Caco-2 (cell line): ENCODE data around the gene EGFL6. TPM values are rescaled to one million over a fixed set of nuclear protein-coding genes. Genes with fewer than 3 reads are reported as not detected.

Source experiments
- BruUV-seq: library from RNA; stranded (reverse); fragments of 400-500 nt; replicated peaks from 2 replicates; lab custom pipeline; 2021; lab: Mats Ljungman, UMichigan
- CTCF ChIA-PET: fragments of 300-600 bp; sonication (Branson Sonifier 250); formaldehyde crosslinking; loops from one replicate; lab custom pipeline; 2022; ENCODE audit warnings: antibody characterized with exemption; lab: Charles Lee
- POLR2A ChIA-PET: fragments of 300-600 bp; sonication (Branson Sonifier 250); formaldehyde crosslinking; loops from one replicate; lab custom pipeline; 2022; ENCODE audit warnings: antibody characterized with exemption; lab: Charles Lee
- DNase-seq, 2 experiments: peaks; one replicate each; pipeline versions ENCODE4 v3.0.0 to v3.0.0-alpha.2; 2020 to 2022
- H3K27me3 ChIP-seq: replicated peaks from 2 replicates; pipeline ENCODE4 v1.6.0; 2011; ENCODE audit warnings: low read length; ENCODE audit not compliant: control insufficient read depth, insufficient read depth
- H3K36me3 ChIP-seq: 2 replicates; pipeline ENCODE4 v1.5.1; 2011; ENCODE audit warnings: low read length; ENCODE audit not compliant: control insufficient read depth, insufficient read depth
- H3K4me1 ChIP-seq: fragments of 250-450 bp; sonication (Bioruptor Pico); 2 replicates; pipeline ENCODE4 v1.5.1; 2020; ENCODE audit warnings: mild to moderate bottlenecking
- H3K4me3 ChIP-seq: 2 replicates; pipeline ENCODE4 v1.5.1; 2011; ENCODE audit warnings: low read depth, mild to moderate bottlenecking, control low read depth, low read length
- H3K9me3 ChIP-seq: fragments of 250-450 bp; sonication (Bioruptor Pico); 2 replicates; pipeline ENCODE4 v1.5.1; 2020; ENCODE audit warnings: mild to moderate bottlenecking, moderate library complexity
- H3K27ac Mint-ChIP-seq: one replicate; pipeline ENCODE4 v1.8.0; 2022; ENCODE audit warnings: mixed read lengths; ENCODE audit not compliant: unreplicated experiment
- H3K27me3 Mint-ChIP-seq: one replicate; pipeline ENCODE4 v1.8.0; 2022; ENCODE audit warnings: mixed read lengths; ENCODE audit not compliant: insufficient read depth, unreplicated experiment
- H3K36me3 Mint-ChIP-seq: one replicate; pipeline ENCODE4 v1.8.0; 2022; ENCODE audit warnings: mild to moderate bottlenecking, mixed read lengths; ENCODE audit not compliant: insufficient read depth, unreplicated experiment
- H3K4me1 Mint-ChIP-seq: one replicate; pipeline ENCODE4 v1.8.0; 2022; ENCODE audit warnings: low read depth, mixed read lengths; ENCODE audit not compliant: unreplicated experiment
- H3K4me3 Mint-ChIP-seq: one replicate; pipeline ENCODE4 v1.8.0; 2022; ENCODE audit warnings: mild to moderate bottlenecking, moderate library complexity, mixed read lengths; ENCODE audit not compliant: unreplicated experiment
- H3K9me3 Mint-ChIP-seq: one replicate; pipeline ENCODE4 v1.8.0; 2022; ENCODE audit warnings: mixed read lengths; ENCODE audit not compliant: unreplicated experiment
- intact Hi-C: fragments of 100-400 bp; cut with micrococcal nuclease; formaldehyde crosslinking; loops from one replicate; pipeline ENCODE4 v1.10.0; 2022; ENCODE audit not compliant: unreplicated experiment
- total RNA-seq: library from RNA; stranded (reverse); gene quantifications from 2 replicates; pipeline ENCODE4 v1.2.3, GENCODE V29; 2022
- TF ChIP-seq, protein P1 (sequence below), 2 experiments: fragments of 200-600 bp in 1 of 2; IDR thresholded peaks; 1 replicate in 1 of 2; 2 replicates in 1 of 2; pipeline versions ENCODE4 v1.5.1 to v1.8.0; 2011 to 2022; ENCODE audit warnings: antibody characterized with exemption in 1 of 2, control low read depth in 1 of 2, inconsistent platforms in 1 of 2, low read depth in 1 of 2, low read length in 1 of 2, mild to moderate bottlenecking in 1 of 2, moderate library complexity in 1 of 2; ENCODE audit not compliant: insufficient read depth in 1 of 2, severe bottlenecking in 1 of 2, unreplicated experiment in 1 of 2

Gene EGFL6
- total RNA-seq, 1 experiment from 2014 or later: 0.16 TPM

DNA sequence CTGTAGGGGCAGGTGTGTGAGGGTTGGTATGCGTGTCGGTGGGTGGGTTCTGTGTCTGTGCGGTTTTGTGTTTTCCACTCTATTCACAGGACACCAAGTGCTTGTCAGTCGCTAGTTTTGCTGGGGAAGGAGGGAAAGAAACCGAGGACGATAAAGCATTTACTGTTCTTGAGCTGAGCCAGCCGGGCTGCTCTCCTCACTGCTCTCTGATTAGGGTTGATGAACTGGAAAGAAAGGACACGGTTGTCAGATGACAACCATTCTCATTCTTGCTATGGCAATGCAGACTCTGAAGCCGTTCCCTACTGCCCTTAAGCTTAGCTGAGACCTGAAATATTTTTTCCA is 832 bp downstream of the EGFL6 start:
- intact Hi-C loops: no loop called here
- TF ChIP-seq, protein P1, sequence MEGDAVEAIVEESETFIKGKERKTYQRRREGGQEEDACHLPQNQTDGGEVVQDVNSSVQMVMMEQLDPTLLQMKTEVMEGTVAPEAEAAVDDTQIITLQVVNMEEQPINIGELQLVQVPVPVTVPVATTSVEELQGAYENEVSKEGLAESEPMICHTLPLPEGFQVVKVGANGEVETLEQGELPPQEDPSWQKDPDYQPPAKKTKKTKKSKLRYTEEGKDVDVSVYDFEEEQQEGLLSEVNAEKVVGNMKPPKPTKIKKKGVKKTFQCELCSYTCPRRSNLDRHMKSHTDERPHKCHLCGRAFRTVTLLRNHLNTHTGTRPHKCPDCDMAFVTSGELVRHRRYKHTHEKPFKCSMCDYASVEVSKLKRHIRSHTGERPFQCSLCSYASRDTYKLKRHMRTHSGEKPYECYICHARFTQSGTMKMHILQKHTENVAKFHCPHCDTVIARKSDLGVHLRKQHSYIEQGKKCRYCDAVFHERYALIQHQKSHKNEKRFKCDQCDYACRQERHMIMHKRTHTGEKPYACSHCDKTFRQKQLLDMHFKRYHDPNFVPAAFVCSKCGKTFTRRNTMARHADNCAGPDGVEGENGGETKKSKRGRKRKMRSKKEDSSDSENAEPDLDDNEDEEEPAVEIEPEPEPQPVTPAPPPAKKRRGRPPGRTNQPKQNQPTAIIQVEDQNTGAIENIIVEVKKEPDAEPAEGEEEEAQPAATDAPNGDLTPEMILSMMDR (IDR thresholded peaks at IDR 0.05; ENCODE audit: insufficient read depth in 1 of 2, low read depth in 1 of 2, low read length in 1 of 2, severe bottlenecking in 1 of 2, unreplicated experiment in 1 of 2): no peak
- no peak for DNase-seq
- Histone ChIP-seq H3K9me3 (no peaks in the 10 kb centered on the region), H3K4me1 (no peaks in the 10 kb centered on the region), H3K27me3 (no peaks in the 10 kb centered on the region), H3K36me3 (no peaks in the 10 kb centered on the region), H3K4me3 (no peak overlapping the region)
- POLR2A ChIA-PET: no interaction called here
- H3K9me3 Mint-ChIP-seq: no peaks in the 10 kb centered on the region
- no TSS peak for BruUV-seq
- H3K4me3 Mint-ChIP-seq: no peak overlapping the region
- CTCF ChIA-PET: no interaction called here
- H3K27ac Mint-ChIP-seq: no peak overlapping the region
- H3K27me3 Mint-ChIP-seq: peaks cover 3% of the 10 kb centered on the region
- H3K4me1 Mint-ChIP-seq: no peaks in the 10 kb centered on the region
- no peaks in the 10 kb centered on the region for H3K36me3 Mint-ChIP-seq

DNA sequence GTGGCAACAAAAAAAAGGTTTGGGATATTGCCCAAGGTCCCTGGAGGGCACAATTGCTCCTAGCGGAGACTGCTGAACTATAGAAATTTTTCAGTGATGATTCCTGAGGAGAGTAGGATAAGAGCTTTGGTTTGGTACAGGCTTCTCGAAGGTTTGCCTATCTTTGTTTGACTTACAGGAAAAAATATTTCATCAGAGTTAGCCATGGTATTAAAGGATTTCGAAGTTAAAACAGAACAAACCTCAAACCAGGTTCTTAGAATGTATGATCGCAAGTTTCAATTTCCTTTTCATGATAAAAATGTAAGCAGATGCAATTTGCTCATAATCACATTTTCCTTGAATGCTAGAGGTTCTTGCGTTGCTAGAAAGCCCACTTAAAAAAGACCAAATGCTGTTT is 1.7 kb downstream of the EGFL6 start:
- CTCF ChIA-PET: no interaction called here
- H3K27me3 ChIP-seq: no peaks in the 10 kb centered on the region
- Mint-ChIP-seq H3K36me3 (no peaks in the 10 kb centered on the region), H3K4me3 (no peak overlapping the region), H3K9me3 (no peaks in the 10 kb centered on the region), H3K27me3 (no peaks in the 10 kb centered on the region), H3K27ac (no peak overlapping the region), H3K4me1 (no peaks in the 10 kb centered on the region)
- intact Hi-C loops: no loop called here
- POLR2A ChIA-PET: no interaction called here
- TF ChIP-seq, protein P1 (IDR thresholded peaks at IDR 0.05; ENCODE audit: insufficient read depth in 1 of 2, low read depth in 1 of 2, low read length in 1 of 2, severe bottlenecking in 1 of 2, unreplicated experiment in 1 of 2): no peak
- H3K36me3 ChIP-seq: no peaks in the 10 kb centered on the region
- DNase-seq: no peak
- no TSS peak for BruUV-seq
- H3K4me3 ChIP-seq: no peak overlapping the region
- H3K4me1 ChIP-seq: no peaks in the 10 kb centered on the region
- H3K9me3 ChIP-seq: no peaks in the 10 kb centered on the region

DNA sequence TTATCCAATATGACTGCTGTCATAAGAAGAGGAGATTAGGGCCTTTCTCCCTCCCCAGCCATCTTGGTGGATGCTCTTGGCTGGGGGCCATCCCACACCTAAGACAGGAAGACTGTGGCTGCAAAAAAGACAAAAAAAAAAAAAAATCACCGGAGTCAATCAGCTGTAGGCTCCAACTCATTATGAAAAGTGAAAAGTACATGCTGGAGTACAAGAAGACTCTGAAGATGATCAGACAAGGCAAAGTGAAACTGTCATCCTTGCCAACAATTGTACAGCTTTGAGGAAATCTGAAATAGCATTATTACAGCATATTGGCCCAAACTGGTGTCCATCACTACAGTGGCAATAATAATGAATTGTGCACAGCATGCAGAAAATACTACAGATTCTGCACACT is 5.2 kb downstream of the EGFL6 start:
- Histone ChIP-seq H3K36me3 (no peaks in the 10 kb centered on the region), H3K4me3 (no peak overlapping the region), H3K27me3 (no peaks in the 10 kb centered on the region), H3K4me1 (no peaks in the 10 kb centered on the region), H3K9me3 (no peaks in the 10 kb centered on the region)
- CTCF ChIA-PET: no interaction called here
- no peaks in the 10 kb centered on the region for H3K4me1 Mint-ChIP-seq
- BruUV-seq: no TSS peak
- intact Hi-C loops: no loop called here
- H3K9me3 Mint-ChIP-seq: no peaks in the 10 kb centered on the region
- no peak overlapping the region for H3K27ac Mint-ChIP-seq
- TF ChIP-seq, protein P1 (IDR thresholded peaks at IDR 0.05; ENCODE audit: insufficient read depth in 1 of 2, low read depth in 1 of 2, low read length in 1 of 2, severe bottlenecking in 1 of 2, unreplicated experiment in 1 of 2): no peak
- no peak overlapping the region for H3K4me3 Mint-ChIP-seq
- H3K36me3 Mint-ChIP-seq: no peaks in the 10 kb centered on the region
- no peak for DNase-seq
- H3K27me3 Mint-ChIP-seq: no peaks in the 10 kb centered on the region
- POLR2A ChIA-PET: no interaction called here
